Effector memory CD4-positive, alpha-beta T cell (primary cell): ENCODE measurements around the gene UHRF1.
A peak's percentile ranks its signal among the peaks of the same experiment; 100 is the strongest.

Experiments
- DNase-seq, 3 donors: peaks; one replicate each; pipeline ENCODE4 v3.0.0-alpha.2; 2020
- H3K27ac ChIP-seq: 2 replicates; pipeline ENCODE4 v1.7.0; 2013; ENCODE audit warnings: mild to moderate bottlenecking, low read length, moderate library complexity; ENCODE audit not compliant: insufficient read depth, poor library complexity, severe bottlenecking
- H3K27me3 ChIP-seq: replicated peaks from 2 replicates; pipeline ENCODE4 v1.7.0; 2013; ENCODE audit warnings: mild to moderate bottlenecking, low read length; ENCODE audit not compliant: insufficient read depth, control insufficient read depth, poor library complexity, severe bottlenecking
- H3K36me3 ChIP-seq: 2 replicates; pipeline ENCODE4 v1.7.0; 2013; ENCODE audit warnings: mild to moderate bottlenecking, low read length, moderate library complexity; ENCODE audit not compliant: control insufficient read depth, insufficient read depth
- H3K4me1 ChIP-seq: 2 replicates; pipeline ENCODE4 v1.7.0; 2013; ENCODE audit warnings: low read length, mild to moderate bottlenecking; ENCODE audit not compliant: control insufficient read depth, insufficient read depth, poor library complexity, severe bottlenecking
- H3K4me3 ChIP-seq: 2 replicates; pipeline ENCODE4 v1.7.0; 2013; ENCODE audit warnings: low read length, low read depth, mild to moderate bottlenecking; ENCODE audit not compliant: insufficient read depth, poor library complexity, severe bottlenecking
- H3K9me3 ChIP-seq: 2 replicates; pipeline ENCODE4 v1.7.0; 2013; ENCODE audit warnings: mild to moderate bottlenecking, low read length, moderate library complexity; ENCODE audit not compliant: control insufficient read depth

Gene UHRF1

DNA sequence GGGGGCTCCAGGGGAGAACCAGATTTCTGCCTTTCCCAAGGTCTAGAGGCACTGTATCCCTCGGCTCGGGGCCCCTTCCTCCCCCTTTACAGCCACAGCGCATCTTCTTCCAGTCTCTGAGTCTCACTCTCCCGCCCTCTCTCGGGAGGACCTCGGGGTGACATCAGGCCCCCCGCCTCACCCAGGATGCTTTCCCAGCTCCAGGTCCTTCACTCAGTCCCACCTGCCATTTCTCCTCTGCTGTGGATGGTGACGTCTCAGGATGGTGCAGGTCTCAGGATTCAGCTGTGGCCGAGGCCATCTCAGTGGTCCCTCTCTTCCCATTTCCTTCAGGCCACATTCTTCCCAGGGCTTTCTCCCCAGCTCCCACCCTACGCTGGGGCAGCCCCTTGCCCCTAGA lies 46.0 kb downstream of the UHRF1 start:
- H3K4me1 ChIP-seq = no peaks in the 10 kb centered on the region
- no peak for DNase-seq
- no peak overlapping the region for H3K4me3 ChIP-seq
- no peaks in the 10 kb centered on the region for H3K36me3 ChIP-seq
- H3K27ac ChIP-seq = no peak overlapping the region
- no peaks in the 10 kb centered on the region for H3K27me3 ChIP-seq
- no peaks in the 10 kb centered on the region for H3K9me3 ChIP-seq

DNA sequence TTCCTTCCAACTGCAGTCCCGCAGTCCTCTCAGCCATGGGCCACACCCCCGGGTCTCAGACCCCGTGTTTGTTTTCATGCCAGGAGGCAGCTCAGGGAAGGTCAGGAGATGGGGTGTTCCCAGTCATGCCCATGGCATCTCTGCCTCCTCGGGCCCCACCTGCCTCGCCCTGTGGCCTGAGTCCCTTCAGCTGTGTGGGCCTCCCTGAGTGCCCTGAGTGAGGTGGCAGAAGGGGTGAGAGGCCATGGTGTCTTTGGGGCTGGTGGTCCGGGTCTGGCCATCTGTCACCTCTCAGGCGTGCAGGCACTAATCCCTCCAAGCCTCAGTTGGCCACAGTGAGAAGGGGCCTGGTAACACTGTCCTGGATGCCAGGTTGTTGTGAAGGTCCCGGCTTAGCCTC lies 48.7 kb downstream of the UHRF1 start:
- DNase-seq = no peak
- Histone ChIP-seq H3K9me3 (no peaks in the 10 kb centered on the region), H3K4me3 (no peak overlapping the region), H3K36me3 (no peaks in the 10 kb centered on the region), H3K4me1 (no peaks in the 10 kb centered on the region), H3K27me3 (no peaks in the 10 kb centered on the region), H3K27ac (no peak overlapping the region)

DNA sequence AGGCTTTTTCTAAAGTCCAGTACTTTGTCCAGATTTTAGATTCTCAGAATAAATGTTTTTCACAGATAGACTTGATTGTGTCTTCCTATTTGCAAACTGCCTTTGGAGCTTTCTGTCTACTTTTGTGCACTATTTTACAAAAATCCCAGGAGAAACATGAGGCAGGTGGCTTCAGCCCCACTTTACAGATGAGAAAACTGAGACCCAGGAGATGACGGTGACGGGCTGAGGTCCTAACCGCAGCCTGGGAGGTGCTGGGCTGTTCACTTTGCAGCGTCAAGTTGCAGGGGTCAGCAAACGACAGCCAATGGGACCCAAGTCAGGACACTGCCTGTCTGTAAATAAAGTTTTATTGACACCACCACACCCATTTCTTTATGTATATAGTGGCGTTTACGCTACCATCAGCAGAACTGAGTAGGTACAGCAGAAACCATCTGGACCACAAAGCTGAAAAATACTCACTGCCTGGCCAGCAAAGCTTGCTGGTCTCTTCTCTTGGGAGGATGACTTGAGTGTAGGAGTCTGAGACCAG lies 52.9 kb downstream of the UHRF1 start:
- Histone ChIP-seq H3K36me3 (no peaks in the 10 kb centered on the region), H3K4me3 (no peak overlapping the region), H3K27ac (no peak overlapping the region), H3K27me3 (no peaks in the 10 kb centered on the region), H3K4me1 (no peaks in the 10 kb centered on the region), H3K9me3 (no peaks in the 10 kb centered on the region)
- DNase-seq = no peak

DNA sequence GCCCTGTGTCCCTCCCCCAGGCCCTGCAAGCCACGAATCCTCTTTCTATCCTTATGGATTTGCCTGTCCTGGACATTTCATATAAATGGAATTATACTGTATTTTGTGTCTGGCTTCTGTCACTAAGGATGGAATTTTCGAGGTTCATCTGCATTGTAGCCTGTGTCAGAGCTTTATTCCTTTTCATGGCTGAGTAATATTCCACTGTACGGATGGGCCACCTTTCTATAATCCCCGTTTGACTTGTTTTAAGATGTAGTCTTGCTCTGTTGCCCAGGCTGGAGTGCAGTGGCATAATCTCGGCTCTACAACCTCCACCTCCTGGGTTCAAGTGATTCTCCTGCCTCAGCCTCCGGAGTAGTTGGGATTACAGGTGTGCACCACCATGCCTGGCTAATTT lies 55.8 kb downstream of the UHRF1 start:
- H3K9me3 ChIP-seq = no peaks in the 10 kb centered on the region
- peaks cover 8% of the 10 kb centered on the region for H3K4me1 ChIP-seq
- no peaks in the 10 kb centered on the region for H3K36me3 ChIP-seq
- H3K27ac ChIP-seq = no peak overlapping the region
- no peak for DNase-seq
- H3K27me3 ChIP-seq = no peaks in the 10 kb centered on the region
- H3K4me3 ChIP-seq = no peak overlapping the region

DNA sequence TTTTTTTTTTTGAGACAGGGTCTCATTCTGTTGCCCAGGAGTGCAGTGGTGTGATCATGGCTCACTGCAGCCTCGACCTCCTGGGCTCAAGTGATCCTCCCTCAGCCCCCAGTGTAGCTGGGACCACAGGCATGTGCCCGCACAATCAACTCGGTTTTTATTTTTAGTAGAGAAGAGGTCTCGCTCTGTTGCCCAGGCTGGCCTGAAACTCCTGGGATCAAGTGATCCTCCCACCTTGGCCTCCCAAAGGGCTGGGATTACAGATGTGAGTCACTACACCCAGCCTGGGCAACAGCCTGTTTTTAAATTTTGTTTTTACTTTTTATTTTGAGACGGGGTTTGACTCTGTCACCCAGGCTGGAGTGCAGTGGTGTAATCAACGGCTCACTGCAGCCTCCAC lies 57.3 kb downstream of the UHRF1 start:
- no peak for DNase-seq
- Histone ChIP-seq H3K27me3 (no peaks in the 10 kb centered on the region), H3K27ac (no peak overlapping the region), H3K9me3 (no peaks in the 10 kb centered on the region), H3K4me3 (no peak overlapping the region), H3K4me1 (peaks cover 22% of the 10 kb centered on the region), H3K36me3 (no peaks in the 10 kb centered on the region)

DNA sequence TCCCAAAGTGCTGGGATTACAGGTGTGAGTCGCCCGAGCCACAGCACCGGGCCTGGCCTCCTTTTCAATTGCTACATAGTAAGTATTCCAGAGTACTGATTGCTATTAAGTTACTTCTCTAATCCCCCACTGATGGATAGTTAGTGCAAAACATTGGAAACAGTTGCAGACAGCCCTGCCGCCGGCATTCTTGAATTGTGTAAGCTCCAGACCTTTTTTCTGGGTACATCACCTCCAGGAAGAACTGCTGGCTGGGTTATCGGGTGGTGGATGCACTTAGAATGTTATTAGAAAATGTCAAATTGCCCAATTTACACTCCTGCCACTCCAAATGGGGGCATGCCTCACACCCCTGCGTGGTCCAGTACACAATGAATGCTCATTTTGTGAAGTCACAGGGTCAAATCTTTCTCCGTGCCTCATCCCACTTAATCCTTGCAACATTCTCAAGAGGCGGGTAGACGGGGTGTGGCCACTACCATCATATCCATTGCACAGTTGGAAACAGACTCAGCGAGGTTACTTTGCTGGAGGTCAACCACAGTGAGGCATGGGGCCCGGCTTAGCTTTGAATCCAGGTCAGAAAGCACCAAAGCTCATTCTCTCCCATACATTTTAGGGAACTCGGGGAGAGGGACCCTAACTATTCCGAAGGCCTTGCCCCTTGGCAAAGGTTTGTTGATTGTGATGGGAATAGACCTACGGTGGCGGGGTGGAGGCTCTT lies 58.6 kb downstream of the UHRF1 start:
- Histone ChIP-seq H3K27ac (peak overlapping the region; percentile 40), H3K36me3 (no peaks in the 10 kb centered on the region), H3K9me3 (no peaks in the 10 kb centered on the region), H3K4me1 (peaks cover 22% of the 10 kb centered on the region), H3K4me3 (peak overlapping the region; percentile 20), H3K27me3 (no peaks in the 10 kb centered on the region)
- DNase-seq = no peak

DNA sequence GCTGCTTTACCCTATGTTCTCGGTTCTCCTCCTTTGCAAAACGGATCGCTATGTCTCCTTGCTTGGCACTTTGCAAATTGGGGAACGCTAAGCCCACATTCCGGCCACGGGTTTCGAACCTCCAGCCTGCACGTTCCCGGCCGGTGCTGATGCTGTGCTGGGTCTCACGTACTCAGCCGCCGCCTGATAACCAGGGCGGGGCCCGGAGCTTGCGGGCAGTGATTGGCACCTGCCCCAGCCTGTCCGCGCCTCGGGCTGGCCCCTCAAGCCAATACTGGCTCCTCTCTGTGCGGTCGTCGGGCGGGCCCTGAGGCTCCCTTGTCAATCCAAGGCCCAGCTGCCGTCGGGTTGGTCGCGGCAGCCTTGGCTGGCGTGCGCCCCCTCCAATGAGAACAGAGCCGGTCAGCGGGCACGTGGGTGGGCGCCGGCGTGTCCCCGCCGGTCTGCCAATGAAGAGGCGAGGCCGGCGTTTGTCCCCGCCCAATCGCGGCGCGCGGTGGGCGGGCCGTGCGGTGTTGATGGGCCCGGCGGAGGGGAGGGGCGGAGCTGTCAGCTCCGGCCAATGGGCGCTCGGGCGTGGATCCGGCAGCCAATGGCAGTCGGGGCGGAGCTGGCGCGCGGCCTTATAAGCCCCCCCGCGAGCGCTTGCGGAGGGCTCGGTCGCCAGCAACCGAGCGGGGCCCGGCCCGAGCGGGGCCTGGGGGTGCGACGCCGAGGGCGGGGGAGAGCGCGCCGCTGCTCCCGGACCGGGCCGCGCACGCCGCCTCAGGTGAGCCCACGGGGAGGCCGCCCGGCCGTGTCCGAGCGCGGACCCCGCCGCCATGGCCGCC lies 59.4 kb downstream of the UHRF1 start, which contains the start of gene KDM4B:
Gene KDM4B (plus strand): TSS at position 652 of the 830 bp plus-strand sequence. CDS start 63,778 bp downstream, outside the sequence.
- H3K27me3 ChIP-seq = no peaks in the 10 kb centered on the region
- DNase-seq = peak; percentile 98 to 100 (median 99)
- peaks cover 22% of the 10 kb centered on the region for H3K4me1 ChIP-seq
- H3K36me3 ChIP-seq = no peaks in the 10 kb centered on the region
- H3K27ac ChIP-seq = peak within 1 kb of the TSS; percentile 40
- H3K4me3 ChIP-seq = peak within 1 kb of the TSS; percentile 59
- H3K9me3 ChIP-seq = no peaks in the 10 kb centered on the region

DNA sequence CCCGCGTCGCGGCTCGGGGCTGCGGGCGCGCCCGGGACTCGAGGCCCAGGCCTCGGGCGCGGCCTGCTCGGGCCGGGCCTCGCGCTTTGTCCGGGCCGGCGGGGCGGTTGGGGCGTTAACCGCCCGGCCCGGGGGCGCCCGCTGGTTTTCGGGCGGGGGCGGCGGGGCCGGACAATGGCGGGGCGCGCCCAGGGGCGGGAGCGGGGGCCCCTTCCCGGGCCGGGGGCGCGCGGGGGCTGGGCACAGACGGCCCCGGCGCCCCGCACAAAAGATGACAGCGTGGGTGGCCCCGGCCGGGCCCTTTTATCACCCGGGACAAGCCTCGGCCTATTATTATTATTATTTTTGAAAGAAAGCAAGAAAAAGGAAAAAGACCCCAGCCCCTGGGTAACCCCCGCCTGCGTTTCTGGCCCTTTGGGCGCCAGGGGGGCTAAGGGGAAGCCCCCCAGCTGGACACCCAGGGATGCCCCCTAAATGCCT lies 60.0 kb downstream of the UHRF1 start:
- H3K9me3 ChIP-seq = no peaks in the 10 kb centered on the region
- peak overlapping the region; percentile 59 for H3K4me3 ChIP-seq
- peaks cover 22% of the 10 kb centered on the region for H3K4me1 ChIP-seq
- no peaks in the 10 kb centered on the region for H3K27me3 ChIP-seq
- no peak overlapping the region for H3K27ac ChIP-seq
- no peak for DNase-seq
- H3K36me3 ChIP-seq = no peaks in the 10 kb centered on the region

DNA sequence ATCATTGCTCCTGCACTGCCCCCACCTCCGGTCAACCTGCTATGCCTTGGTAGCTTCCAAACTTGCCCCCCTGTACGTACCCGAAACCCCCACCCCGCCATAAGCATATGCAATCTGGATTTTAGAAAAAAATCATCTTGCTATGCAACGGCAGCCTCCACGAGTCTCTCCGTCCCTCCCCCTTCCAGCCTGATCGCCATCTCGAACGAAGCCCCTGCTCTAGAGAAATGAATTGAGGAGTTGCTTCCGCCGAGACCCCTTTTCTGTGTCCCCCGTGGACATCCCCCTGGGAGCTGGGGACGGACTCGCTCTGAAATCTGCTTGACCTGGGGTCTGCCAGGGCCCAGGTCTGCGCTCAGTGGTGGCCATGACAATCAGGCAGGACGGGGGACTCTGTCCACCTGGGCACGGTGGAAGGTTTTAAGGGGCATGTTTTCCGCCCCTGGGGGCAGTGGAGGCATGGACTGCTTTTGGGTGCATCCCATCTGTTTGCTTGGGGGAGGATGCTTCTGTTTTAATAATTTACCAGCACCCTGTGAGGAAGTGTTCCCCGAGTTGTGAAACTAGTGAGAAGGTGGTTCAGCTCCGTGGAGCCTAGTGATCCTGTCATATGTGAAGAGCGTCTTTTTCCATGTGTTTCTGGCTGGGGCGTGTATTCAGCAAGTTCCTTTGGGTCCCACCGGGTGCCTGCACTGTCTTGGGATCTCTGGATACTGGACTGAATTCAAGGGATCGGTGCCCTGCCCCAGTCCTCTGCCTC lies 60.7 kb downstream of the UHRF1 start:
- DNase-seq = no peak
- H3K4me1 ChIP-seq = peaks cover 22% of the 10 kb centered on the region
- H3K36me3 ChIP-seq = no peaks in the 10 kb centered on the region
- peak overlapping the region; percentile 59 for H3K4me3 ChIP-seq
- no peak overlapping the region for H3K27ac ChIP-seq
- no peaks in the 10 kb centered on the region for H3K27me3 ChIP-seq
- no peaks in the 10 kb centered on the region for H3K9me3 ChIP-seq
